Endothelial cell of umbilical vein (primary cell): ENCODE results near the gene RBM17. TPM values are rescaled to one million over a fixed set of nuclear protein-coding genes. Genes with fewer than 3 reads are reported as not detected.

Experiments used
- BruUV-seq: library from RNA; stranded (reverse); fragments of 400-500 nt; replicated peaks from 2 replicates; lab custom pipeline; 2021; lab: Mats Ljungman, UMichigan
- CTCF ChIA-PET: fragments of 300-600, 350-600 bp; sonication (Branson Sonifier 250); formaldehyde crosslinking; loops from one replicate; lab custom pipeline; 2021; ENCODE audit warnings: antibody characterized with exemption, inconsistent platforms; lab: Charles Lee
- POLR2A ChIA-PET: fragments of 300-600, 350-600 bp; sonication (Branson Sonifier 250); formaldehyde crosslinking; loops from one replicate; lab custom pipeline; 2021; ENCODE audit warnings: antibody characterized with exemption, inconsistent platforms; lab: Charles Lee
- DNase-seq: peaks from one replicate; pipeline ENCODE4 v3.0.0-alpha.2; 2011; ENCODE audit warnings: low read depth, low spot score
- FAIRE-seq: peaks from 2 replicates; lab custom pipeline; 2011; peaks lifted over from hg19 to GRCh38; lab: Jason Lieb, UNC
- H2AFZ ChIP-seq: 2 replicates; pipeline ENCODE4 v1.6.0; 2012; ENCODE audit warnings: low read depth, low read length, control low read depth, inconsistent platforms
- H3K27ac ChIP-seq: 2 replicates; pipeline ENCODE4 v1.5.1; 2011; ENCODE audit warnings: low read depth, mild to moderate bottlenecking, control low read depth, low read length, moderate library complexity; ENCODE audit not compliant: insufficient read depth
- H3K27me3 ChIP-seq, 2 experiments: 2 replicates each; pipeline versions ENCODE4 v1.6.0 to v1.6.1; 2011; ENCODE audit warnings: low read length in 2 of 2, mixed read lengths in 1 of 2; ENCODE audit not compliant: control insufficient read depth in 2 of 2, insufficient read depth in 2 of 2
- H3K36me3 ChIP-seq, 2 experiments: 2 replicates in 1 of 2; 3 replicates in 1 of 2; pipeline ENCODE4 v1.5.1; 2011; ENCODE audit warnings: low read length in 2 of 2, mild to moderate bottlenecking in 1 of 2, moderate library complexity in 1 of 2; ENCODE audit not compliant: control insufficient read depth in 2 of 2, insufficient read depth in 2 of 2; ENCODE audit errors: extremely low read depth in 1 of 2
- H3K4me1 ChIP-seq: 3 replicates; pipeline ENCODE4 v1.5.1; 2011; ENCODE audit warnings: mild to moderate bottlenecking, low read length; ENCODE audit not compliant: control insufficient read depth, insufficient read depth; ENCODE audit errors: extremely low read depth
- H3K4me2 ChIP-seq: 2 replicates; pipeline ENCODE4 v1.6.1; 2011; ENCODE audit warnings: low read length, control low read depth, mixed read lengths; ENCODE audit not compliant: insufficient read depth
- H3K4me3 ChIP-seq, 3 experiments: fragments of 200-600 bp in 1 of 3; sonication (generic), shearing (Covaris generic) in 1 of 3; replicated peaks in 1 of 3; 2 replicates each; pipeline ENCODE4 v1.5.1; 2011 to 2016; ENCODE audit warnings: control low read depth in 3 of 3, low read length in 3 of 3, mild to moderate bottlenecking in 2 of 3, inconsistent platforms in 1 of 3, low read depth in 1 of 3, moderate library complexity in 1 of 3; ENCODE audit not compliant: insufficient read depth in 1 of 3
- H3K79me2 ChIP-seq: 2 replicates; pipeline ENCODE4 v1.6.0; 2012; ENCODE audit warnings: low read length, inconsistent platforms; ENCODE audit not compliant: control insufficient read depth, insufficient read depth
- H3K9ac ChIP-seq: replicated peaks from 2 replicates; pipeline ENCODE3; 2011; ENCODE audit warnings: low read length, control low read depth; ENCODE audit not compliant: insufficient read depth; ENCODE audit errors: extremely low read depth
- H3K9me1 ChIP-seq: replicated peaks from 3 replicates; pipeline ENCODE4 v1.6.0; 2011; ENCODE audit warnings: mild to moderate bottlenecking, low read length; ENCODE audit not compliant: control insufficient read depth, insufficient read depth; ENCODE audit errors: extremely low read depth
- H3K9me3 ChIP-seq: replicated peaks from 2 replicates; pipeline ENCODE4 v1.5.1; 2012; ENCODE audit warnings: low read length, inconsistent platforms; ENCODE audit not compliant: control insufficient read depth, insufficient read depth
- H4K20me1 ChIP-seq: replicated peaks from 2 replicates; pipeline ENCODE3; 2011; ENCODE audit warnings: mild to moderate bottlenecking, low read length; ENCODE audit not compliant: control insufficient read depth, insufficient read depth; ENCODE audit errors: extremely low read depth
- EZH2 ChIP-seq: IDR thresholded peaks from 2 replicates; pipeline ENCODE4 v1.6.1; 2012; ENCODE audit warnings: borderline replicate concordance, low read depth, mild to moderate bottlenecking, moderate library complexity, low read length, inconsistent platforms; ENCODE audit not compliant: severe bottlenecking
- FOS ChIP-seq: IDR thresholded peaks from 2 replicates; pipeline ENCODE4 v1.6.1; 2011; ENCODE audit warnings: mild to moderate bottlenecking, low read length, moderate library complexity, borderline replicate concordance; ENCODE audit not compliant: insufficient read depth
- GATA2 ChIP-seq: IDR thresholded peaks from 2 replicates; pipeline ENCODE4 v1.7.0; 2011; ENCODE audit warnings: low read depth, mild to moderate bottlenecking, moderate library complexity, mixed read lengths, low read length; ENCODE audit not compliant: insufficient read length, insufficient read depth
- JUN ChIP-seq: IDR thresholded peaks from 2 replicates; pipeline ENCODE4 v1.6.1; 2011; ENCODE audit warnings: borderline replicate concordance, low read depth; ENCODE audit not compliant: insufficient read length, insufficient read depth
- MYC ChIP-seq: IDR thresholded peaks from one replicate; pipeline ENCODE4 v1.6.1; 2011; ENCODE audit warnings: mild to moderate bottlenecking, low read depth, low read length
- POLR2A ChIP-seq: IDR thresholded peaks from 2 replicates; pipeline ENCODE4 v1.6.1; 2012; ENCODE audit warnings: low read depth, mild to moderate bottlenecking, control low read depth, low read length
- POLR2AphosphoS5 ChIP-seq: IDR thresholded peaks from 2 replicates; pipeline ENCODE4 v1.6.1; 2012; ENCODE audit warnings: low read depth, mild to moderate bottlenecking, control low read depth, low read length, moderate library complexity; ENCODE audit not compliant: insufficient read depth
- dilution Hi-C: fragments of 300-500 bp; cut with MboI; formaldehyde crosslinking; loops from one replicate; pipeline ENCODE4 v1.15.0; 2019; ENCODE audit warnings: low sequenced_read_pairs; ENCODE audit not compliant: extremely low pct_ligation_motif_present
- intact Hi-C: fragments of 100-400 bp; cut with micrococcal nuclease; formaldehyde crosslinking; loops from one replicate; pipeline ENCODE4 v1.10.0; 2022
- polyA plus RNA-seq, 4 experiments: library from polyadenylated mRNA; depleted of rRNA in 3 of 4; stranded (reverse) in 3 of 4; unstranded in 1 of 4; fragments of >200 nt; gene quantifications; 2 replicates each; pipeline versions ENCODE4 v1.2.1 to v1.2.3, GENCODE V29; 2011 to 2012; ENCODE audit warnings: missing spikeins in 1 of 4
- total RNA-seq: library from RNA; stranded (reverse); gene quantifications from 2 replicates; pipeline ENCODE4 v1.2.3, GENCODE V29; 2021
- TF ChIP-seq, protein P1 (sequence below), 2 donors: IDR thresholded peaks; 1 replicate in 1 of 2; 2 replicates in 1 of 2; pipeline ENCODE4 v1.5.1; 2011; ENCODE audit warnings: low read length in 2 of 2, mild to moderate bottlenecking in 2 of 2, moderate library complexity in 2 of 2, control low read depth in 1 of 2, inconsistent platforms in 1 of 2, low read depth in 1 of 2; ENCODE audit not compliant: insufficient read depth in 1 of 2; ENCODE audit errors: extremely low read depth in 1 of 2
- TF ChIP-seq, protein P2 (sequence below): IDR thresholded peaks from 2 replicates; pipeline ENCODE4 v1.6.1; 2011; ENCODE audit not compliant: insufficient read depth, insufficient read length

Gene RBM17
- total and polyA plus RNA-seq, 2 donors (not counting 3 experiments of a cell fraction or from before 2014, with no cell fraction given) = 23.1 to 148 TPM

DNA sequence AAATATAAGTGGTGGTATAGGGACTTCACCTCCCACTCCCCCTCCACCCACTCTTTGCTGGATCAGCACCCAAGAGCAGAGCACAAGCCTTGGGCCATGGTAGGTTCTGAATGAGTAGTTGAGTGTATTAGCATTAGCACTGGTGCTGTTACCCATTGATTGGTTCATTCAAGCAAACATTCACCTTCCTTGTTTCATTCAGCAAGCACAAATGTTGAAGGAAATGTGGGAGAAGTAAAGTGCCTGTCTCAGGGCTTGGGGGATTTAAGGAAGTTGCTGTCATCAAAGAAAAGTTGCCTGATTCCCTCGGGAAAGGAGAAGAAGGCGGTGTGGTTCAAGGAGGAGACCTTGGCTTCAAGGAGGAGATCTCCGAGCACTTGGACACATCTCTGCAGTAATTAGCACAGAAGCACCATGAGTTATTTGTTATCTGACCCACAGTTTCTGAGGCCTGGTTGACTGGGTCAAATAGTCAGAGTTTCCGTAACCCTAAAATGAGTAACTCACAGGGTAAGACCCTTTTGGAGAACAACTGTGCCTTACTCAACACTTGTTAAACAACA lies 44.0 kb upstream of the RBM17 start:
- Histone ChIP-seq H3K4me2 (no peak overlapping the region), H3K79me2 (no peaks in the 10 kb centered on the region), H3K27me3 (peaks cover 3 to 5% of the 10 kb centered on the region in 2 experiments), H3K9ac (no peak overlapping the region), H4K20me1 (no peaks in the 10 kb centered on the region), H2AFZ (no peak overlapping the region), H3K4me1 (no peaks in the 10 kb centered on the region), H3K9me1 (no peaks in the 10 kb centered on the region), H3K36me3 (no peaks in the 10 kb centered on the region), H3K27ac (no peak overlapping the region), H3K4me3 (no peak overlapping the region), H3K9me3 (no peaks in the 10 kb centered on the region)
- dilution Hi-C loops = no loop called here
- no peak for DNase-seq
- POLR2A ChIA-PET = no interaction called here
- intact Hi-C loops = no loop called here
- no TSS peak for BruUV-seq
- CTCF ChIA-PET = no interaction called here
- TF ChIP-seq EZH2 (no peak), MYC (no peak), FOS (no peak), JUN (no peak), POLR2A (no peak), GATA2 (no peak), POLR2AphosphoS5 (no peak)
- TF ChIP-seq, protein P1, sequence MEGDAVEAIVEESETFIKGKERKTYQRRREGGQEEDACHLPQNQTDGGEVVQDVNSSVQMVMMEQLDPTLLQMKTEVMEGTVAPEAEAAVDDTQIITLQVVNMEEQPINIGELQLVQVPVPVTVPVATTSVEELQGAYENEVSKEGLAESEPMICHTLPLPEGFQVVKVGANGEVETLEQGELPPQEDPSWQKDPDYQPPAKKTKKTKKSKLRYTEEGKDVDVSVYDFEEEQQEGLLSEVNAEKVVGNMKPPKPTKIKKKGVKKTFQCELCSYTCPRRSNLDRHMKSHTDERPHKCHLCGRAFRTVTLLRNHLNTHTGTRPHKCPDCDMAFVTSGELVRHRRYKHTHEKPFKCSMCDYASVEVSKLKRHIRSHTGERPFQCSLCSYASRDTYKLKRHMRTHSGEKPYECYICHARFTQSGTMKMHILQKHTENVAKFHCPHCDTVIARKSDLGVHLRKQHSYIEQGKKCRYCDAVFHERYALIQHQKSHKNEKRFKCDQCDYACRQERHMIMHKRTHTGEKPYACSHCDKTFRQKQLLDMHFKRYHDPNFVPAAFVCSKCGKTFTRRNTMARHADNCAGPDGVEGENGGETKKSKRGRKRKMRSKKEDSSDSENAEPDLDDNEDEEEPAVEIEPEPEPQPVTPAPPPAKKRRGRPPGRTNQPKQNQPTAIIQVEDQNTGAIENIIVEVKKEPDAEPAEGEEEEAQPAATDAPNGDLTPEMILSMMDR (IDR thresholded peaks at IDR 0.05; ENCODE audit: extremely low read depth in 1 of 2, insufficient read depth in 1 of 2, low read depth in 1 of 2, low read length in 2 of 2) = no peak
- TF ChIP-seq, protein P2, sequence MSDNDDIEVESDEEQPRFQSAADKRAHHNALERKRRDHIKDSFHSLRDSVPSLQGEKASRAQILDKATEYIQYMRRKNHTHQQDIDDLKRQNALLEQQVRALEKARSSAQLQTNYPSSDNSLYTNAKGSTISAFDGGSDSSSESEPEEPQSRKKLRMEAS = no peak
- FAIRE-seq = no peak
